HG02970 (cell line): ENCODE data around the gene CARD11.
"Not testable (repeated sequence)": the region's sequence is repeated elsewhere in the genome, so short reads cannot be mapped to it uniquely, and the experiment has no call there.

Experiments used
- ATAC-seq: cut with Tn5 transposase; IDR thresholded peaks from one replicate; pipeline ENCODE4 v1.9.1; 2021; ENCODE audit warnings: mild to moderate bottlenecking, moderate library complexity, moderate number of reproducible peaks; ENCODE audit not compliant: unreplicated experiment, low FRiP score

The CARD11 gene

GRCh38 chr7:2967705-2968104 lies 76.0 kb downstream of the CARD11 start:
- ATAC-seq, result no peak

GRCh38 chr7:2967253-2967652 lies 76.4 kb downstream of the CARD11 start:
- no peak for ATAC-seq

- ATAC-seq, result no peak
Measured at GRCh38 chr7:2966466-2967078, 77.1 kb downstream of the CARD11 start.

GRCh38 chr7:2965745-2966270 lies 77.9 kb downstream of the CARD11 start:
- ATAC-seq, result no peak

- ATAC-seq, result no peak
Measured at GRCh38 chr7:2965301-2965700, 78.4 kb downstream of the CARD11 start.

- ATAC-seq, result no peak
Measured at GRCh38 chr7:2964208-2964607, 79.5 kb downstream of the CARD11 start.

GRCh38 chr7:2962865-2963264 lies 80.8 kb downstream of the CARD11 start:
- ATAC-seq, result no peak

GRCh38 chr7:2959828-2960599 lies 83.7 kb downstream of the CARD11 start:
- no peak for ATAC-seq

- no peak for ATAC-seq
Measured at GRCh38 chr7:2959103-2959680, 84.5 kb downstream of the CARD11 start.

GRCh38 chr7:2958416-2959102 lies 85.1 kb downstream of the CARD11 start:
- ATAC-seq, result no peak

GRCh38 chr7:2957369-2957727 lies 86.3 kb downstream of the CARD11 start:
- ATAC-seq, result not testable (repeated sequence)

GRCh38 chr7:2956526-2957368 lies 86.9 kb downstream of the CARD11 start:
- no peak for ATAC-seq

- ATAC-seq, result no peak
Measured at GRCh38 chr7:2956076-2956475, 87.6 kb downstream of the CARD11 start.

- no peak for ATAC-seq
Measured at GRCh38 chr7:2955269-2955668, 88.4 kb downstream of the CARD11 start.

GRCh38 chr7:2954433-2954853 lies 89.2 kb downstream of the CARD11 start:
- ATAC-seq, result no peak

GRCh38 chr7:2953588-2954407 lies 89.9 kb downstream of the CARD11 start:
- ATAC-seq, result no peak

- ATAC-seq, result no peak
Measured at GRCh38 chr7:2953099-2953498, 90.6 kb downstream of the CARD11 start.

GRCh38 chr7:2952316-2952715 lies 91.4 kb downstream of the CARD11 start:
- ATAC-seq, result no peak

- no peak for ATAC-seq
Measured at GRCh38 chr7:2950578-2950977, 93.1 kb downstream of the CARD11 start.
